Hepatic stellate cell (primary cell): ENCODE data around the gene KLRC1.
"Not testable (repeated sequence)": the region's sequence is repeated elsewhere in the genome, so short reads cannot be mapped to it uniquely, and the experiment has no call there.

Experiments
- DNase-seq: peaks from one replicate; pipeline ENCODE4 v3.0.0; 2011; ENCODE audit warnings: low spot score

The KLRC1 gene

GRCh38 chr12:10453156-10453555 lies at the start of gene KLRC1:
Gene KLRC1 (minus strand): TSS chr12:10453377. CDS start chr12:10451156, 2,221 bp downstream.
- DNase-seq, result no peak

GRCh38 chr12:10501030-10501429 lies 47.9 kb upstream of the KLRC1 start:
- DNase-seq, result no peak

GRCh38 chr12:10498042-10498441 lies 44.9 kb upstream of the KLRC1 start:
- DNase-seq, result no peak

- DNase-seq, result no peak
Measured at GRCh38 chr12:10497602-10498001, 44.4 kb upstream of the KLRC1 start.

GRCh38 chr12:10491766-10492165 lies 38.6 kb upstream of the KLRC1 start:
- no peak for DNase-seq

- DNase-seq, result not testable (repeated sequence)
Measured at GRCh38 chr12:10487328-10487727, 34.2 kb upstream of the KLRC1 start.

- not testable (repeated sequence) for DNase-seq
Measured at GRCh38 chr12:10481901-10482300, 28.7 kb upstream of the KLRC1 start.

- DNase-seq, result not testable (repeated sequence)
Measured at GRCh38 chr12:10472808-10473207, 19.6 kb upstream of the KLRC1 start.

- no peak for DNase-seq
Measured at GRCh38 chr12:10469701-10470100, 16.5 kb upstream of the KLRC1 start.

GRCh38 chr12:10466311-10466710 lies 13.1 kb upstream of the KLRC1 start:
- DNase-seq, result no peak

- no peak for DNase-seq
Measured at GRCh38 chr12:10457760-10458159, 4.6 kb upstream of the KLRC1 start.

GRCh38 chr12:10456856-10457255 lies 3.7 kb upstream of the KLRC1 start:
- no peak for DNase-seq

- DNase-seq, result no peak
Measured at GRCh38 chr12:10455766-10456165, 2.6 kb upstream of the KLRC1 start.

GRCh38 chr12:10454531-10454930 lies 1.4 kb upstream of the KLRC1 start:
- DNase-seq, result no peak

GRCh38 chr12:10448236-10448635 lies 4.9 kb downstream of the KLRC1 start:
- no peak for DNase-seq

- not testable (repeated sequence) for DNase-seq
Measured at GRCh38 chr12:10446052-10446451, 7.1 kb downstream of the KLRC1 start.

- DNase-seq, result not testable (repeated sequence)
Measured at GRCh38 chr12:10441144-10441543, 12.0 kb downstream of the KLRC1 start.

GRCh38 chr12:10439608-10440274 lies 13.4 kb downstream of the KLRC1 start:
- not testable (repeated sequence) for DNase-seq

GRCh38 chr12:10437601-10438000 lies 15.6 kb downstream of the KLRC1 start:
- not testable (repeated sequence) for DNase-seq

GRCh38 chr12:10435816-10436215 lies 17.4 kb downstream of the KLRC1 start, which contains the start of gene KLRC2:
Gene KLRC2 (minus strand): TSS chr12:10436010. CDS start chr12:10435986, 24 bp downstream.
- DNase-seq, result not testable (repeated sequence)

GRCh38 chr12:10430623-10431022 lies 22.6 kb downstream of the KLRC1 start:
- not testable (repeated sequence) for DNase-seq

- DNase-seq, result not testable (repeated sequence)
Measured at GRCh38 chr12:10425938-10426337, 27.2 kb downstream of the KLRC1 start.

- DNase-seq, result not testable (repeated sequence)
Measured at GRCh38 chr12:10424260-10424899, 28.8 kb downstream of the KLRC1 start.

GRCh38 chr12:10422159-10422558 lies 31.0 kb downstream of the KLRC1 start:
- not testable (repeated sequence) for DNase-seq
